A549 (cell line): ENCODE data around the gene CUEDC2. TPM values are rescaled to one million over a fixed set of nuclear protein-coding genes. Genes with fewer than 3 reads are reported as not detected.
A peak's percentile ranks its signal among the peaks of the same experiment; 100 is the strongest.

Source experiments
- ATAC-seq, 2 experiments: fragments of 200-7000 bp in 1 of 2; fragments of >200 bp in 1 of 2; cut with Nextera tagmentation in 1 of 2; cut with Tn5 transposase in 1 of 2; 3 replicates each; pipeline versions ENCODE4 v1.8.0 to v1.9.1; 2018 to 2020; ENCODE audit warnings: mild to moderate bottlenecking in 1 of 2, moderate library complexity in 1 of 2
- CTCF ChIA-PET: fragments of 300-600 bp; sonication (Branson Sonifier 250); formaldehyde crosslinking; extraction: SDS; loops from one replicate; lab custom pipeline; 2021; ENCODE audit warnings: antibody characterized with exemption, inconsistent platforms; lab: Yijun Ruan, JAX
- POLR2A ChIA-PET: fragments of 350-600 bp; formaldehyde crosslinking; extraction: SDS; loops from one replicate; lab custom pipeline; 2021; ENCODE audit warnings: antibody characterized with exemption, inconsistent platforms; lab: Yijun Ruan, JAX
- DNase-seq, 2 experiments: peaks; one replicate each; pipeline versions ENCODE4 v3.0.0 to v3.0.0-alpha.2; 2011 to 2016; ENCODE audit warnings: low read depth in 1 of 2, low spot score in 1 of 2
- FAIRE-seq: peaks from 2 replicates; lab custom pipeline; 2011; peaks lifted over from hg19 to GRCh38; lab: Jason Lieb, UNC
- H3K27ac ChIP-seq, 2 experiments: fragments of >200 bp; sonication (Bioruptor Twin); formaldehyde crosslinking; 3 replicates each; pipeline ENCODE4 v1.5.1; 2016 to 2017
- H3K4me1 ChIP-seq: fragments of >200 bp; sonication (Bioruptor Twin); formaldehyde crosslinking; 3 replicates; pipeline ENCODE4 v1.6.1; 2016
- H3K4me2 ChIP-seq: fragments of >200 bp; sonication (Bioruptor Twin); formaldehyde crosslinking; 3 replicates; pipeline ENCODE4 v1.6.1; 2016
- H3K4me3 ChIP-seq: fragments of >200 bp; sonication (Bioruptor Twin); formaldehyde crosslinking; 3 replicates; pipeline ENCODE4 v1.5.1; 2016
- H3K9me3 ChIP-seq: fragments of >200 bp; sonication (Bioruptor Twin); formaldehyde crosslinking; 3 replicates; pipeline ENCODE4 v1.6.1; 2016
- ATOH8 ChIP-seq: fragments of 250-450 bp; sonication (Bioruptor Pico); IDR thresholded peaks from 2 replicates; pipeline ENCODE4 v1.5.0; 2020; ENCODE audit warnings: low read depth, mild to moderate bottlenecking, moderate library complexity
- BCL3 ChIP-seq: fragments of >200 bp; sonication (Bioruptor Twin); formaldehyde crosslinking; IDR thresholded peaks from 3 replicates; pipeline ENCODE4 v1.6.1; 2016
- BHLHE40 ChIP-seq: IDR thresholded peaks from 2 replicates; pipeline ENCODE4 v1.6.1; 2012; ENCODE audit warnings: low read depth, low read length, inconsistent platforms
- CBX8 ChIP-seq: fragments of 200-600 bp; sonication (generic); IDR thresholded peaks from 2 replicates; pipeline ENCODE4 v1.6.1; 2016
- EHF ChIP-seq: fragments of 250-450 bp; sonication (Bioruptor Pico); IDR thresholded peaks from 2 replicates; pipeline ENCODE4 v1.5.0; 2020; ENCODE audit warnings: mild to moderate bottlenecking
- EHMT2 ChIP-seq: fragments of 200-600 bp; sonication (generic); IDR thresholded peaks from 2 replicates; pipeline ENCODE4 v1.6.1; 2016; ENCODE audit warnings: antibody characterized with exemption, low read depth, mild to moderate bottlenecking, moderate library complexity
- ESRRA ChIP-seq: fragments of 150-350 bp; IDR thresholded peaks from 2 replicates; pipeline ENCODE4 v1.6.1; 2014; ENCODE audit warnings: mild to moderate bottlenecking, low read length, borderline replicate concordance
- HEYL ChIP-seq: fragments of 250-450 bp; sonication (Bioruptor Pico); IDR thresholded peaks from 2 replicates; pipeline ENCODE4 v1.8.0; 2021; ENCODE audit warnings: mild to moderate bottlenecking, moderate library complexity
- HOXB5 ChIP-seq: fragments of 250-450 bp; sonication (Bioruptor Pico); IDR thresholded peaks from 2 replicates; pipeline ENCODE4 v1.5.0; 2020; ENCODE audit warnings: mild to moderate bottlenecking, moderate library complexity
- JUN ChIP-seq, 2 experiments: fragments of >200 bp; sonication (Bioruptor Twin); formaldehyde crosslinking; IDR thresholded peaks; 2 replicates in 1 of 2; 3 replicates in 1 of 2; pipeline ENCODE4 v1.6.1; 2016 to 2017
- JUNB ChIP-seq: fragments of >200 bp; sonication (Bioruptor Twin); formaldehyde crosslinking; IDR thresholded peaks from 2 replicates; pipeline ENCODE4 v1.6.1; 2016
- POLR2A ChIP-seq: IDR thresholded peaks from 2 replicates; pipeline ENCODE4 v1.6.1; 2012; ENCODE audit warnings: mild to moderate bottlenecking, low read length
- POLR2AphosphoS2 ChIP-seq: conservative IDR thresholded peaks from 2 replicates; pipeline ENCODE4 v1.6.1; 2012; ENCODE audit warnings: low read length, improper control_type of control experiment, inconsistent platforms
- RARB ChIP-seq: fragments of 250-450 bp; sonication (Bioruptor Pico); IDR thresholded peaks from 2 replicates; pipeline ENCODE4 v1.8.0; 2021; ENCODE audit warnings: mild to moderate bottlenecking, moderate library complexity
- SREBF2 ChIP-seq: fragments of 450-650 bp; IDR thresholded peaks from 2 replicates; pipeline ENCODE4 v1.6.1; 2014; ENCODE audit warnings: mild to moderate bottlenecking, moderate library complexity
- TP53 ChIP-seq: fragments of 250-450 bp; sonication (Bioruptor Pico); IDR thresholded peaks from 2 replicates; pipeline ENCODE4 v1.5.0; 2021; ENCODE audit warnings: mild to moderate bottlenecking, moderate library complexity
- ZC3H11A ChIP-seq: fragments of 450-650 bp; IDR thresholded peaks from 2 replicates; pipeline ENCODE4 v1.6.1; 2014; ENCODE audit warnings: antibody characterized with exemption, mild to moderate bottlenecking
- ZNF302 ChIP-seq: fragments of 250-450 bp; sonication (Bioruptor Pico); IDR thresholded peaks from 2 replicates; pipeline ENCODE4 v1.9.0; 2021; ENCODE audit warnings: inconsistent platforms, mild to moderate bottlenecking, moderate library complexity
- WGBS: methylation state at CpG from one replicate; pipeline ENCODE4 v1.1.6; 2017; ENCODE audit errors: missing lambda C conversion rate; 5-methylcytosine and 5-hydroxymethylcytosine counted together
- polyA plus RNA-seq, 4 experiments: library from polyadenylated mRNA; depleted of rRNA in 3 of 4; stranded (reverse); fragments of >200 nt; fragmentation: RNase III in 1 of 4; extraction: RNeasy Plus Mini Kit Qiagen cat#74134 plus additional on column Dnase treatment in 1 of 4; gene quantifications; 2 replicates in 3 of 4; 3 replicates in 1 of 4; pipeline ENCODE4 v1.2.3, GENCODE V29; 2011 to 2017

Gene CUEDC2
- polyA plus RNA-seq, 2 of the 4 experiments (the other 2 are of a cell fraction) = 43.7 to 67.4 TPM

GRCh38 chr10:102413053-102413705 lies 19.2 kb downstream of the CUEDC2 start:
- TF ChIP-seq BCL3 (no peak), EHF (CRISPR knock-in tag) (no peak), JUNB (no peak), ZC3H11A (no peak)
- peak in 1 of 2 experiments; percentile 31 for DNase-seq
- ChIA-PET POLR2A (no interaction called here), CTCF (interaction anchor here (1.0 to 7.7 kb wide), 7 partner anchors 9 to 185 kb away, joined by 3 to 90 read pairs (median 29); partner anchors contain the start of genes FBXL15 and NFKB2)
- no peak for ATAC-seq
- H3K9me3 ChIP-seq = no peaks in the 10 kb centered on the region
- H3K4me3 ChIP-seq = no peak overlapping the region
- FAIRE-seq = no peak
- H3K27ac ChIP-seq = no peak overlapping the region
- H3K4me1 ChIP-seq = peaks cover 3% of the 10 kb centered on the region; the same call in 1 of the 3 replicates
- no peak overlapping the region for H3K4me2 ChIP-seq
- WGBS = 31% methylated on average over 5 of the region's 5 CpGs

GRCh38 chr10:102412293-102412692 lies 20.1 kb downstream of the CUEDC2 start:
- peaks cover 3% of the 10 kb centered on the region; the same call in 1 of the 3 replicates for H3K4me1 ChIP-seq
- no peak for ATAC-seq
- ChIA-PET POLR2A (interaction anchor here (1.1 kb wide), 1 partner anchor 14 kb away, joined by 3 read pairs; no protein-coding TSS in a partner anchor), CTCF (interaction anchor here (1.0 to 7.7 kb wide), 8 partner anchors 8 to 243 kb away, joined by 3 to 90 read pairs (median 25); partner anchors contain the start of genes FBXL15 and NFKB2)
- H3K4me2 ChIP-seq = no peak overlapping the region
- no peak for FAIRE-seq
- TF ChIP-seq SREBF2 (no peak), POLR2A (no peak), EHMT2 (no peak)
- WGBS = 69% methylated on average over 6 of the region's 10 CpGs
- DNase-seq = no peak
- no peak overlapping the region for H3K4me3 ChIP-seq
- H3K9me3 ChIP-seq = no peaks in the 10 kb centered on the region
- no peak overlapping the region for H3K27ac ChIP-seq

- no peak overlapping the region for H3K27ac ChIP-seq
- WGBS = 72% methylated on average over 13 of the region's 14 CpGs
- TF ChIP-seq HEYL (CRISPR knock-in tag) (no peak), ATOH8 (no peak), TP53 (CRISPR knock-in tag) (no peak), HOXB5 (CRISPR knock-in tag) (no peak), BHLHE40 (no peak), POLR2AphosphoS2 (no peak), BCL3 (no peak), RARB (no peak), ZNF302 (CRISPR knock-in tag) (no peak), ESRRA (no peak), JUNB (no peak), JUN (IDR thresholded peaks at IDR 0.05) (no peak), CBX8 (no peak)
- no peaks in the 10 kb centered on the region for H3K9me3 ChIP-seq
- H3K4me2 ChIP-seq = no peak overlapping the region
- H3K4me3 ChIP-seq = no peak overlapping the region
- DNase-seq (no peak), FAIRE-seq (no peak), ATAC-seq (no peak)
- ChIA-PET CTCF (interaction anchor here (1.0 to 7.7 kb wide), 9 partner anchors 8 to 243 kb away, joined by 3 to 90 read pairs (median 21); partner anchors contain the start of genes FBXL15 and NFKB2), POLR2A (interaction anchor here (1.1 kb wide), 1 partner anchor 14 kb away, joined by 3 read pairs; no protein-coding TSS in a partner anchor)
- H3K4me1 ChIP-seq = peaks cover 3% of the 10 kb centered on the region; the same call in 1 of the 3 replicates
Observed at GRCh38 chr10:102411341-102412255, 20.8 kb downstream of the CUEDC2 start.
